Astrocyte of the cerebellum (primary cell): Measurements from ENCODE around the gene PLET1.

ENCODE experiments used
- DNase-seq: peaks from one replicate; pipeline ENCODE4 v3.0.0-alpha.2; 2011; ENCODE audit warnings: low read depth
- H3K4me3 ChIP-seq: 2 replicates; pipeline ENCODE4 v1.5.1; 2011; ENCODE audit warnings: mild to moderate bottlenecking, low read depth, low read length, moderate library complexity
- CTCF ChIP-seq: IDR thresholded peaks from 2 replicates; pipeline ENCODE4 v1.5.1; 2012; ENCODE audit warnings: low read length, low read depth, moderate library complexity, mild to moderate bottlenecking; ENCODE audit errors: missing control alignments
- in situ Hi-C: cut with HindIII; loops from 2 replicates; pipeline ENCODE4 v1.10.0; 2017; ENCODE audit warnings: low sequenced_read_pairs

Gene PLET1

GRCh38 chr11:112277941-112278340, 17.3 kb upstream of the PLET1 start:
- in situ Hi-C loops: no loop called here
- TF ChIP-seq CTCF: no peak
- no peak for DNase-seq
- H3K4me3 ChIP-seq: no peak overlapping the region

GRCh38 chr11:112277029-112277428, 16.4 kb upstream of the PLET1 start:
- no peak overlapping the region for H3K4me3 ChIP-seq
- no peak for TF ChIP-seq CTCF
- in situ Hi-C loops: no loop called here
- no peak for DNase-seq

- no peak overlapping the region for H3K4me3 ChIP-seq
- no peak for TF ChIP-seq CTCF
- in situ Hi-C loops: no loop called here
- DNase-seq: no peak
These were observed 13.5 kb upstream of the PLET1 start for GRCh38 chr11:112274007-112274783.

GRCh38 chr11:112273066-112273465, 12.4 kb upstream of the PLET1 start:
- DNase-seq: no peak
- in situ Hi-C loops: no loop called here
- no peak for TF ChIP-seq CTCF
- H3K4me3 ChIP-seq: no peak overlapping the region

GRCh38 chr11:112271242-112271641, 10.6 kb upstream of the PLET1 start:
- no peak overlapping the region for H3K4me3 ChIP-seq
- no peak for TF ChIP-seq CTCF
- no peak for DNase-seq
- in situ Hi-C loops: no loop called here

- DNase-seq: no peak
- TF ChIP-seq CTCF: no peak
- in situ Hi-C loops: no loop called here
- no peak overlapping the region for H3K4me3 ChIP-seq
These were observed 10.0 kb upstream of the PLET1 start for GRCh38 chr11:112270551-112271180.
